ENCODE results near the gene PLXNA4.

- TF ChIP-seq CTCF (IDR thresholded peaks at IDR 0.05) = no peak
- no peak for TF ChIP-seq POLR2A (IDR thresholded peaks at IDR 0.05)
These were observed 34.7 kb upstream of the PLXNA4 start for GRCh38 chr7:132610995-132611394.
